Activated CD8-positive, alpha-beta memory T cell treated with anti-CD3 and anti-CD28 coated beads, Interleukin-2, amount 50 U/mL, for 24 hours (primary cell): ENCODE data around the gene SYMPK.

Source experiments
- DNase-seq: peaks from one replicate; pipeline ENCODE4 v3.0.0-alpha.2; 2020; ENCODE audit errors: extremely low read depth

Gene SYMPK

DNA sequence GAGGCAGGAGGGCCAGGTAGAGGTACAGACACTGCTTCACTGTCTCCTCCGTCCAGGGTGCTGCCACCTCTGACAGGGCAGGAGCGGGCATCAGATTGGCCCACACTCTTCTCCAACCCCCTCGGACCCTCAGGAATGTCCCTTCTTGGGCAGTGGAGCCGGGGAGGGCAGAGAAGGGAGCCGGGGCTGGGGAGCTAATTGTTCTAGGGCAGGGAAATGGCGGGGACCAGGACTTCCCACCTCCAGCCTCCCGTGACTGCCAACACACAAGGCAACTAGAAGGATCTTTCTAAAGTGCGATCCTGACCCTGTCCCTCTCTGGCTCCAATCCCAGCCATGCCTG lies 37.7 kb downstream of the SYMPK start:
- no peak for DNase-seq

DNA sequence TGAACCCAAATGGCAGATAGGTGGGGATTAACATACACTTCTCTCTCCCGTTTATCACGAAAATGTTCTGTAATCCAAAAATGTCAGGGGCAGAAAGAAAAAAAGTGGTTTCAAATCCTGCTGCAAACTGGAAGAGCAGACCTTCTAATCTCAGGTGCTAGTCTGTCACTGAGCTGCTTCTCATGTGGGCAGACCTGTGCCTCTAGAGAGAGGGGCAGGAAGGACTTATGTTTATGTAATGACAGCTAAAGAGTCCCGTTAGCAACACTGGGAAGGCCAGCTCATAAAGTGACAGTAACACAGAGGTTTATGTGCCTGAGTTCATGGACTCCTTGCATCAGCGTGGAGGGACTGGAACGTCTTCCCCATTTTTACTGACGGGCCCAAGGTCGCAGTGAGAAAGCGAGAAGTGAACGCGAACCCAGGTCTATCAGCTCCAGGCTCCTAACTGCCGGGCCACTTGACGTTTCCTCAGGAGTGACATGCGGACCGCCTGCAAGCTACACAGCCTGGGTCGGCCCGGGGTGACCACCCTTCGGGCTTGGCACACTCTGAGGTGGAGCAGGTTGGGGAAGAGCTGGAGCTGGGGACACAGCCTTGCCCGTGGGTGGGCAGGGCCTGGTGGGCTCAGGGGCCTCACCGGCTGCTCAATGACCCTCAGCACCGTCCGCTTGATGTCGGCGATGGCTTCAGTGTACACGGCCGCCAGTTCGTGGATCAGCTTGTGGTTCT lies 38.2 kb downstream of the SYMPK start:
- no peak for DNase-seq

DNA sequence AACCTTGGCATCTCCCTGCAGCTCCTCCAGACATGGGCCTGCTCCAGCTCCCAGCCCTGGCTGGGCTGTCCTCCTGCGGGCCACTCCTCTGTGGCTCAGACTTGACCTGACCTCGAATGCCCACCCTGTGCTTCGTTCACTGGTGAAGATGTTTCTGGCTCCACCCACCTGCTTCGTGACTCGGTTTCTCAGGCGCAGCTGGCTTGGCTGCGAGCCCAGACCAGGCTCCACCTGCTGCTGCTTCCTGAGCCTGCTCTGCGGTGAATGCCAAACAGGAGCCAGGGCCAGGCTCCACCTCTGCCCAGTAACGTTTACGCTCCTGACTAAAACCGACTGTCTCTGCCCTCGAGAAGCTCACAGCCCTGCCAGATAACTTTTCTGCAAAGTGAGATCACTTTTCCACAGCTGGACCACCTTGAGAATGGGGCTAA lies 38.9 kb downstream of the SYMPK start:
- no peak for DNase-seq

GRCh38 chr19:45823182-45823581 lies 39.8 kb downstream of the SYMPK start:
- no peak for DNase-seq

- no peak for DNase-seq
Observed at GRCh38 chr19:45822716-45823115, 40.2 kb downstream of the SYMPK start.

- no peak for DNase-seq
Observed at GRCh38 chr19:45821570-45821969, 41.4 kb downstream of the SYMPK start.

- no peak for DNase-seq
Observed at GRCh38 chr19:45821103-45821521, 41.8 kb downstream of the SYMPK start.

DNA sequence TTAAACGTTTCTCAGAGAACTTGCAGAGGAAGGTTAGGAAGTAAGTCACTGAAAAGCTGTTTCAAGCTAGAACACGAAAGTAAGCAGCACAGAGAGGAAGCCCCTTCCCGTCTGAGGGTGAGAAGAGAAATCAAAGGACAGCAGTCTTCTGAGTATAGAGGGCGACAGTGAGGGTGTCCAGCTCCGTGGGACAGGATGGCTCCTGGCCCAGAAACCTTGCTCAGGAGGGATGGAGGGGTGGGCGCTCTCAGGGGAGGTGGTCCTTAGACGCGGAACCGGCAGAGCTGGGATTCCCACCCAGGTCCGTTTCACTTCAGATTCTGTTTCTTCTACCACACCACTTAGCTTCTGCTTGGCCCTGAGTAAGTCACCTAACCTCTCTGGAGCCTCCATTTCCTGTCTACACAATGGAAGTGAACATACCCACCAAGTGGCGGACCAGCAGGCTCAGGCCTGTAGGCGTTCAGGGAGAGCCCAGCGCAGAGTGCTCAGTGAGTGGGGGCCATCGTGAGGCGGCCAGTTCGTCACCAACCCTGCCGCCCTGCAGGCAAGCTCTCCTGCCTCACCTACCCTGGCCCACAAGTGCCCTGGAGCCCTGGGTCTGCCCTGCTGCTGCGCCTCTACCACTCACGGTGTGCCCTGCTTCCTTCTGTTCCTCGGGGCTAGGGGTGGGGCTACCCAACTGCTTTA lies 42.4 kb downstream of the SYMPK start:
- no peak for DNase-seq

- no peak for DNase-seq
Observed at GRCh38 chr19:45819769-45820168, 43.2 kb downstream of the SYMPK start.

DNA sequence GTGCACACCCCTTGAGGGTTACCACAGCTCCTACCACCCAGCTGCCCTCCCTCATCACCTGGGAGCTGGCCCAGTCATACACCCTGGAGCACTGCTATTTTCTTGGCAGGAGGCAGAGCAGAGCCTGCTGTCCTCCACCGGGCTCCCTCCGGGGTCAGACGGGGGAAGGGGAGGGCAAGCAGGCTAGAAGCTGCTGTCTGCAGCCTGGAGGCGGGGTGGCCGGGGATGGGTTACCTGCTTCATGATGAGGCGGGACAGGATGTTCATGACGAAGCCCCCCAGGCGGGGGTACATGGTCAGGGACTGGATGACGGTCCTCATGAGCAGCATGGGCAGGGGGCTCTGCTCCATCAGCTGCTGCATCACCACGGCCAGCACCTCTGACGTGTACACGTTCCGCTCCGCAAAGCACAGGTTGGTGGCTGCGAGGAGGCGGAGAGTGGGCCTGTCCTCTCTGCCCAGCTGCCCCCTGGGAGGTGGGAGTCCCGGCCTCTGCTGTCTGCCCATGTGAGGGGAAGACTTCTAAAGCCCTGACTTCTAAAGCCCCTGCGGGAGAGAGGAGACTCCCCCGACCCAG lies 45.1 kb downstream of the SYMPK start:
- DNase-seq: no peak

DNA sequence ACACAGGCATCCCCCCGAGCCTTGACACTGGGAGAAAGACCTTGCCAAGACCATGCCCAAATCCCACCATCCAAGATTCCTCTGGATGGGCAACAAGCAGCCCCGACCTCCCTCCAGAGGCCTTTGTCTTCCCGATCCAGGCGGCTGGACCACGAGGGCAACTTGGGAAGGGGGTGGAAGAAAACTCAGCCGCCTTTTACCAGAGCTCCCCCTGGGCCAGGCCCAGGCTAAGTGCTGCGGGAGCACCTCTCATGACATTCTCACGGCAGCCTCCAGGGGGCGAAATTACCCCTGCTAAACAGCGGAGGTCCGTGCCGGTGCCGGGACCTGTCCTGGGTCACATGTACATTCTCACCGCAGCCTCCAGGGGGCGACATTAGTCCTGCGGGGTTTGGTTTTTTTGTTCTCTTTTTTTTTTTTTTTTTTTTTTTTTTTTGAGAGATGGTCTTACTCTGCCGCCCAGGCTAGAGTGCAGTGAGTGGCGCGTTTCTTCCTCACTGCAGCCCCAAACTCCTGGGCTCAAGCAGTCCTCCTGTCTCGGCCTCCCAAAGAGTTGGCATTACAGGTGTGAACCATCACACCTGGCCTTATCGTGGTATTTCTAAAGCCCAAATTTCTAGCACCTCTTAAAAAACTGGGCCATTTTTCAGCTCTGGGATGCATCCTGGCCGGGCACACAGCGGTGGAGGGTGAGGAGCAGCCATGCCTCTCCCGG lies 45.8 kb downstream of the SYMPK start:
- peak; percentile 93 for DNase-seq

DNA sequence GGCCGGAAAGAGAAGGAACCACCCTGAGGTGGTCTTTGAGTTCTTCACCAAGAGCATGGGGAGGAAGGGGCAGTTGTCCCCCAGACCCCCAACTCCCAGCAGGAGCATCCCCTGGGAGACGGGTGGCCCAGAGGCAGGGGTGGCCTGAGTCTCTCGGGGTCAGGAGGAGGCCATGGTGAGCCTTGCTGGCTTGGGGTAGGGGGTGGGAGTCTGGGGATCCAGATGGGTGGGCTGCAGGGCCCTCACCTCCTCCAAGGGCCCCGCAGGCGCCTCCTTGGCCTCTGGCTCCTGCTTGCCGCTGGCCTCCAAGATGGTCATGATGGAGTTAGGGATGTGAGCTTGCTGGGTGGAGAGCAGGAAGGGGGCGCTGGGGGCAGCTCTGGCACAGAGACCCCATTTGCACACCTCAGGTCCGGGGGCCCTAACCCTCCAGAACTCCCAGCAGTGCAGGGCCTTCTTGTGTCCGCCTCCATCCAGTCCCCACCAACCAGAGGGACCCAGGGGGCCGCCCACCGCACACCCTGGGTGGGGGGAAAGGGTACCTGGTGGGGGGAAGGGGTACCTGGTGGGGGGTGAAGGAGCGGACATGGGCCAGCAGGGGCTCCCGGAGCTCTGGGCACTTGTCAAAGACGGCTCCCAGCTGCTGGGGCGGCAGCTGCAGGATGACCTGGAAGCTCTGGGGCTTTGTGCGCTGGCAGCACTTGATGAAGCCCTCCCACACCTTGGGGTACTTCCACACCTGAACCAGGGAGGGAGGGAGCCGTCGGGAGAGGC lies 46.5 kb downstream of the SYMPK start:
- DNase-seq: no peak

- no peak for DNase-seq
Observed at GRCh38 chr19:45815481-45816216, 47.3 kb downstream of the SYMPK start.

- no peak for DNase-seq
Observed at GRCh38 chr19:45814851-45815480, 48.0 kb downstream of the SYMPK start, which contains the start of gene RSPH6A. Gene RSPH6A (minus strand): TSS chr19:45815308. CDS start chr19:45815176, 132 bp downstream.

GRCh38 chr19:45814166-45814780 lies 48.7 kb downstream of the SYMPK start:
- DNase-seq: no peak

- DNase-seq: no peak
Observed at GRCh38 chr19:45812297-45812696, 50.6 kb downstream of the SYMPK start.

DNA sequence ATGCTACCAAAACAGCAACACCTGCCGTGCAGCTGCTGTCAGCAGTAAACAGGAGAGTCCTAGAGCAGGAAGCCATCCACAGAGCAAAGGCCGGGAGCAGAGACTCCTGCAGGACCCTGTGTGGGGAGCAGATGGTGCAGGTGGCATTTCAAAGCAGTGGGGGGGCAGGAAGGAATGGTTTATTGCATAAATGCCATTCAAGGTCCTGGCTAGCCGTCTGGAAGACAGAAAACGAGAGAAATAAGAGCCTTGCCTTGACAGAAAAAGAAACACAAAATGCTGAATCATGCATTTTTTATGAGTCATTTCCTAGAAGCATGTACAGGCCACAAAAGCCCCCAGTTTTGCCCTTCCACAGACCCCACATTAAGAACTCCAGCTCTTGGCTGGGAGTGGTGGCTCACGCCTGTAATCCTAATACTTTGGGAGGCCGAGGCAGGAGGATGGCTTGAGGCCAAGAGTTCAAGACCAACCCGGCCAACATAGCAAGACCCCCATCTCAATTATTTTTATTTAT lies 53.2 kb downstream of the SYMPK start:
- no peak for DNase-seq

GRCh38 chr19:45805719-45806118 lies 57.2 kb downstream of the SYMPK start:
- no peak for DNase-seq

GRCh38 chr19:45804959-45805230 lies 58.1 kb downstream of the SYMPK start:
- DNase-seq: no peak
